Hematopoietic multipotent progenitor cell treated with erythropoietin and hydrocortisone succinate and interleukin-3 and kit ligand, for 6 days (in vitro differentiated cells): Measurements from ENCODE around the gene ACTL10.
"Not testable (repeated sequence)": the region's sequence is repeated elsewhere in the genome, so short reads cannot be mapped to it uniquely, and the experiment has no call there.

Experiments
- DNase-seq: peaks from one replicate; pipeline ENCODE4 v3.0.0-alpha.2; 2015

The ACTL10 gene

DNA sequence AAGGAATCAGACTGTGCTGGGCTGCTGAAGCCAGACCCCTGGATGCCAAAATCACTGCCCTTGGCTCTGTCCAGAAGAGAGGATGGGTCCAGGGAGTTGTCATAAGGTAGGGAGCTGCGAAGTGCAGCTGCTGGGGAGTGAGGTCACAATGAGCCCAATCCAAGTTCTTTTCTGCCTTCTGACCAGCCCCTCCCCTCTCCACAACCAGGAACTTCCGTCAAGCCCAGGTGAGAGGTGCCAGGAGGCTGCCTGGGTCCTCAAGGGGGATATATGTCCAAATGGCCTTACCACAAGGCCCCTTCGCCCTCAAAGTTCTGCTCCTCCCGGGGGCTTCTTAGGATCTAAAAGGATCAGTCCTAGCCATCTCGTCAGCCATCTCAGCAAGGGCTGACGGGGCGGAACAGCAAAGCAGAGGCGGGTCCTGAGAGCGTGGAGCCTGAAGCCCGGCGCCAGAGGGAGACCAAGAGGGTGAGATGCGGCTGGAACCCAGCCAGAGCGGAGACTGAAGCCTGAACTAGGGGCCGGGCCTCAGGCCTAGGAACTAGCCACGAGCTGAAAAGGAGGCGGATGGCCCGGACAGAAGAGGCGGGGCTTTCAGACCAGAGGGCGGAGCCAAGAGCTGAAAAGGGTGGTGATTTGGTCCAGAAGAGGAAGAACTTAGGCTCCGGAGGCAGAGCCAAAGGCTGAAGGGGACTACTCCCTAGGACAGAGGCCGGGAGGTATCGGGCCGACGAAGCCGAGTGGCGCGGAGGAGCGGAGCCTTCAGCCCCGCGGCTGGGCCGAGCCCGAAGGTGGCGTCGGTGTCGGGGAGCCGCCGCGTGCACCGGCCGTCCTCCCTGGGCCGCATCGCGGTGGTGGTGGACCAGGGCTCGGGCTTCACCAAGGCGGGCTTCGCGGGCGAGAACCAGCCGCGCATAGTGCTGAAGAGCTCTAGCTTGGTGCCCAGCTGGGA is at the start of gene ACTL10:
TSS of gene ACTL10 (plus strand) at position 651 of the 952 bp plus-strand sequence. CDS start 555 bp downstream, outside the sequence.
- peak; percentile 99 for DNase-seq

DNA sequence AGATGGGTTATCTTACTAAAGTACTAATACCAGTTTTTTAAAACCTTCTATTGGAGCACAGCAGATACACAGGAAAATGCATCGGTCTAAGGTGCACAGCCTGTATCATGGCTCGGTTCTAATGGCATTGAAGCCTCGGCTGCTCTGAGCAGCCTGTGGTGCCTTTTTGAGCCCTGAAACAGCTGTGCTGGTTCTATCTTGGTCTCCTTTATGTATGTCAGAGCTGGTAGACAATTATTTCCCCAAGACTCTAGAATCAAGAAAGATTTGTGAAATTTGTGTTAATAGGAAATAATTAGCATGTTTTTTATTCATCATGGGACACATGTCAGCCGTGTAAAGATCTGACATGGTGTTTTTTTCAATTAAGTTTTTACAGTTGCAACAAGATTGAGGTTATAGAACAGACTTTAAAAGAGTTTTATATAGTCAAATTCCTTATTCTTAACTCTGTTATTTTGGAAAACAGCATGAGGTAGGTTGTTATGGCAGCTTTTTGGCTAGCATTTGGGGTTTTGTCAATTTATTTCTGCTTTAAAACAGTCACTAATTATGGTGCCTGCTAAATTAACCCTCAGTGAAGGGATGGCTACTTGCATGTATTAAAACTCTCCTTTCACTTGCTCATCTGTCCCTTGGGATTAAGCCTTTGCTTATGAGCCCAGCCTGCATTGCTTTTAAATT is 44.9 kb upstream of the ACTL10 start:
- no peak for DNase-seq

DNA sequence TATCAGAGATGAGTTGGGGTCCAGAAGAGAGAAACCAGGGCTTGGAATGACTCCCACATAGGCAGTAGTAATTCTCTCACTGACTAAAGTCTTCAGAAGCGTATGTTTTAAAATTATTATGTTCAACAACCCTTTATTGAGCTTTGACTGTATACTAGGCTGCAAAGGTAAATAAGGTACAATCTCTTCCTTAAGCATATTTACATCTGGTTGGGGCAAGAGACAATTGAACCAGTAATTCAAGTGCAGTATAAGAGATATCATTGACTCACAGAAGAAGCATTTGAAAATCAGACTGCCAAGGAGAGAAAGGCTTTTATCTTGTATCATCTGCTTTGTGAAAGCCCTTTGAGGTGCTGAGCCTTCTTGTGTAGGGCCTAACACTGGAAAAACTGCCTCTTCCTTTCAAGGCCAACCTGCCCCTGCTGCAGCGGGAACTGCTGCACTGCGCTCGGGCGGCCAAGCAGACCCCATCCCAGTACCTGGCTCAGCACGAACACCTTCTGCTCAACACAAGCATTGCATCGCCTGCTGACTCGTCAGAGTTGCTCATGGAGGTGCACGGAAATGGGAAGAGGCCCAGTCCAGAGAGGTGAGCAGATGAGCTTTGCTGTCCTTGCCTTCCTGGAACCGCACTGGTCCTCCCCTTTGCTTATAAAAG is 43.9 kb upstream of the ACTL10 start:
- no peak for DNase-seq

DNA sequence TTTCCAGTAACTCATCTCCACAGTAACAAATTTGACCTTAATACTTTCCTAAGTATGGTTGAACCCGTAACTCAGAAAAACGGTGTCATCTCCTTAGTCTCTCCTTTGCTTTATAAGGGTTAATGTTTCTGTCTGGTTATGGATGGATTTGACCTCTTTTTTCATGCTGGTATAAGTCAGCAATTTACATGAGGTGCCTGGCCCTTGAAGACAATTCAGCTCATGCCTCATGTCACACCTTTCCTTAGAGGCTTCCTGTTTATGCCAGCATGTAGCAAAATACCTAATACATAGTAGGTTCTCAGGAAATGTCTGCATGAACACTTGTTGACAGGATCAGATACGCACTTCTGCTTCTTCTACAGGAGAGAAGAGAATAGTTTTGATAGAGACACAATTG is 42.3 kb upstream of the ACTL10 start:
- no peak for DNase-seq

DNA sequence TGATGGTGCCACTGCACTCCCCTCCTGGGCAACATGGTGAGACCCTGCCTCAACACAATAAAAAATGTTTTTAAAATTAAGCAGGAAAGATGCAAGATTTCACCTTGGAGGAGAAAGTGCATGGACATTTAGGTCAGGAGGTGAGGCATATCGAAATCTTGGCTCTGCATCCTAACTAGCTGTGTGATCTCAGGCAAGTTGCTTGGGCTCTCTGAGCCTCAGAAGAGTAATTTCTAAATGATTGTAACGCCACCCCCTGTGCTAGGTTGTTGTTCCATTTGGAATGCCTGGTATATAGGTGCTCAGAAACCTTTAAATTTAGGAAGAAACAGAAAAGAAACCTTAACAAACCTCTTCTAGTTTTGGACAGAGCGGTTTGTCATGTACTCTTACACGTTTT is 40.6 kb upstream of the ACTL10 start:
- DNase-seq, result no peak

DNA sequence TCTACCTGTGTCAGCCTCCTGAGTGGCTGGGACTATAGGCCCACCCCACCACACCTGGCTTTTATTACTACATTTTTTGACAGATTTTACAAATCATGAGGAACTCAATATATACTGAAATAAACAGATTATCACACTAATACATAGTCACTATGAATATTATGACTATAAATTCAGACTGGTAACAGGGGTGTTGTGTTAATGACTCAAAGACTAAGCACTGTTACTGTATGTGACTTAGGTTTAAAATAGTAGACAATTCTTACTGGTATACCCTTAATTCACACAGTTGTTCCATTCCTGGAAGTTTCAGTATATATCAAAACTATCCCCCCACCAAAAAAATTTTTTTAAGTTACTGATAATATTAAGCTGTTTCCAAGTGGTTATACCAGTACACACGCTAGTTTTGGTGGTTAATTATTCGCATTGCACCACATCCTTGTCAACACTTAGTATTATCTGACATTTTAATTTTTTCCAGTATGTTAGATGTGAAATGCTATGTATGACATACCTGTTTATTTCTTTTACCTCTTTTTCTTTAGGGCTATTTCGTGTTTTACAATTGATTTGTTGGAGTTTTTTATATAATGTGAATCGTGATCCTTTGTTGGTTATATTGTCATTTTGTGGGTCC is 39.0 kb upstream of the ACTL10 start:
- no peak for DNase-seq

DNA sequence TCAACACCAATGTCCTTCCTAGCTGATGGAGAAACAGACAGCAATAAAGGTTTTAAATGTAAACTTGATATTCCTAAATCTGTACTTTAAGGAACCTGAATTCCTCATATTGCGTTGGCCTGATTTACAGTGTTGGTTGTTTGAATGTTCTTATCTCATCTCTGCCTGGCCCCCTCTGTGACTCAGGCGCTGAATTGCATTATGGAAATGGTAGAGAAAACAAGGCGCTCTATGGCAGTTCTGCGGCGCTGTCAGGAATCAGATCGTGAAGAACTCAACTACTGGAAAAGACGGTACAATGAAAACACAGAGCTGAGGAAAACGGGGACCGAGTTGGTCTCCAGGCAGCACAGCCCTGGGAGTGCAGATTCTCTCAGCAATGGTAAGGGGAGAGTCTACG is 37.2 kb upstream of the ACTL10 start:
- no peak for DNase-seq

DNA sequence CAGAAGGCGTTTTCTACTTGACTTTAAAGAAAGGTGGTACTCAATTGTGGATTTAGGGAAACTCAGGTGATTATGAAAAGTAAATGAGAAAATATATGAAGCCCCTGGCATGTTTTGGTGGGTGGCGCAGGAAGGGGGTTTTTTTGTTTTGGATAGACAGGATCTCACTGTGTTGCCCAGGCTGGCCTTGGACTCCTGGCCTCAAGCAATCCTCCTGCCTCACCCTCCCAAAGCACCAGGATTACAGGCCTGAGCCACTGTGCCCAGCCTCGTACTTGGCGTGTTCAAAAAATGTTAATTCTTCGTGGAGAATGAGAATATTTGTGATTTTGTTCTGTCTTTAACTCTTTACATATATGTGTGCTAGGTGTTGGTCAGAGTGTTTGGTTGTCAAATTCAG is 36.8 kb upstream of the ACTL10 start:
- DNase-seq, result no peak

DNA sequence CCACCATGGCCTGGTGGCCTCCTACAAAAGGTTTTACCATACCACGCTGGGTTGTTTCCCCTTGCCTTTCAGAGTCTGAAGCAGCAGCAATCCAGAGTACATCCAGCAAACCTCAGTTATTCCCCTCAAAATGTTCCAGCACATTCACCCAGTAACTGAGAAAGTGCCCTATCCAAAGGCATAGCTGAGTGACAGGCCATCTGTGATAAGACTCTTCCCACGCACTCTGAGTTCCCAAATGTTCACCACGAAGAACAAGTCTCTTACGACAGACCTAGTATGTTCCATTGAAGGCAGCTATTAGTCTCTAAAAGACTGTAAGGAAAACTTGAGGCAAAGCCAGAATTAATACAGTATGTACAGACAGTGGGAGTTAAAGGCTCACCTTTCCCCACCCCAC is 36.2 kb upstream of the ACTL10 start:
- DNase-seq, result no peak

DNA sequence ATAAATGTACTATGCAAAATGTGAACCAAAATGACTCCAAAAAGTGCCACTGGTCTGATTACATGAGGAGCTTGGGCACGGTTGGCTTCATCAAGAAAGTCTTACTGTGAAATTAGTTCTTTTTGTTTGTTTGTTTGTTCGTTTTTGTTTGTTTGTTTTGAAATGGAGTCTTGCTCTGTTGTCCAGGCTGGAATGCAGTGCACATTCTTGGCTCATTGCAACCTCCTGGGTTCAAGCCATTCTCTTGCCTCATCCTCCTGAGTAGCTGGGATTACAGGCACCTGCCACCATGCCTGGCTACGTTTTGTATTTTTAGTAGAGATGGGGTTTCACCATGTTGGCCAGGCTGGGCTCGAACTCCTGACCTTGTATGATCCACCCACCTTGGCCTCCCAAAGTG is 34.8 kb upstream of the ACTL10 start:
- not testable (repeated sequence) for DNase-seq

DNA sequence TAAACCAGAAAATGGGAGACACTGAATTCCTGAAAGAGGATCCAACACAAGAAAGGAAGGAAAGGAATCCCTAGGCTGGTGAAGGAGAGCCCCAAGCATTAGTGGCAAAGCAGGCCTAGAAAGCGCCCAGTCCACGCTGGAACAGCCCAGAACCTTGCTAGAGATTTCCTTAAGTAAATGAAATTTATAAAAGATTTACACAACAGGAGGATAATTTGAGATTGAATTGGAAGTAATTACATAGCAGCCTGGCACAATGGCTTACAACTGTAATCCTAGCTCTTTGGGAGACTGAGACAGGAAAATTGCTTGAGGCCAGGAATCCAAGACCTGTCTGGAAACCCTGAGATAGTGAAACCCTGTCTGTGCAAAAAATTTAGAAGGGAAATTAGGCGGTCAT is 31.4 kb upstream of the ACTL10 start:
- DNase-seq, result no peak

DNA sequence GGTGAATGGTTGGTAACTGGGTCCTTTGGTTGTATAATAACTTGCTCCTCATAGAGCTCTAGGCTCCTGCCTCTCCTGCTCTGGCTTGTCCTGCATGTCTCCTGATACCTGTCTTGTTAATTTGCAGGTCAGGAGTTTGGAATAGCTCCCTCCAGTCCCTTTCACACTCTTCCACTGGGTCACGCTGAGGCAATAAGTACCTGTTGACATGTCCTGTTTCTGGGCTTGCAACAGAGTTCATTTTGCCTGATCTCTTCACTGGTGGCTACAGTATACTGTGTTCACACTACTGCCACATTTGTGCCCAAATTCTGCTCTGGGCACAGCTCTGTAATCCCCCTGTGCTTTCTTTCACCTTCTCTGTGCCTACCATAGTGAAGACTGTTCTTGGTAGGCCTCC is 30.0 kb upstream of the ACTL10 start:
- DNase-seq, result no peak

DNA sequence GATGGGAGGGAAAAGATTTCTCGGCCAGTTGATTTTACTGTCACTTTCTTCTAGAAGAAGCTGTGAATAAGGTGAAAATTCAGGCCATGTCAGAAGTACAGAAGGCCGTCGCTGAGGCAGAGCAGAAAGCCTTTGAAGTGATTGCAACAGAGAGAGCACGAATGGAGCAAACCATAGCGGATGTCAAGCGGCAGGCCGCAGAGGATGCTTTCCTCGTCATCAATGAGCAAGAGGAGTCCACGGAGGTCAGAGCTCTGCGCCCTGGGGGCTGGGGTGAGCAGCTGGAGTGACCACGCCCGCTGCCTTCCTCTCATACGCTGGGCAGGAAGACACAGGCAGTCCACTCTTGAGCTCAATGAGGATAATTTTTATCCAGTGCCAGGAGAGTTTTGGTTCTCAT is 26.5 kb upstream of the ACTL10 start:
- no peak for DNase-seq

DNA sequence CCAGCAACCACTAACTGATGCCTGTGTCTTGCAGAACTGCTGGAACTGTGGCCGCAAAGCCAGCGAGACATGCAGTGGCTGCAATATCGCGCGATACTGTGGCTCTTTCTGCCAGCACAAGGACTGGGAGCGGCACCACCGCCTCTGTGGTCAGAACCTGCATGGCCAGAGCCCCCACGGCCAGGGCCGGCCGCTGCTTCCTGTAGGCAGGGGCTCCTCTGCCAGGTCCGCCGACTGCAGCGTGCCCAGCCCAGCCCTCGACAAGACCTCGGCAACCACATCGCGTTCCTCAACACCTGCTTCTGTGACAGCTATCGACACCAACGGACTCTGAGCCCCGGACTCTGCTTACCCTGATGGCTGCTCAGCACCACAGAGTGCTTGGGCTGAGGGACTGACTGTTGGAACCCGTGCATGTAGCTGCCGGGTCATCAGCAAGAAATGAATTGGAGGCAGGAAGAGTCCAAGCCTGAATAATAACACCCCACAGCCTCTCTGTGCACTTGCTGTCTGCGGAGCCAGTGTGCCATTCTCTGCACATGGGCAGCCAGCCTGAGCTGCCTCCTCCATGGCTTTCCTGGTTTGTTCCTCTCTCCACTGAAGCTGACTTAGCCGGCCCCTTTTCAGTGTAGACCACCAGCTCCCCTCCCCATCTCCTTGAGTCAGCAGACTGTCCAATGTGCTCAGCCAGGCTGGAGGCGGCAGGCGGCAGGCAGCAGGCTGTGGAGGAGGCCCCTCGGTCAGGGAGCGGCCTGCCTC is 22.3 kb upstream of the ACTL10 start:
- DNase-seq, result no peak

DNA sequence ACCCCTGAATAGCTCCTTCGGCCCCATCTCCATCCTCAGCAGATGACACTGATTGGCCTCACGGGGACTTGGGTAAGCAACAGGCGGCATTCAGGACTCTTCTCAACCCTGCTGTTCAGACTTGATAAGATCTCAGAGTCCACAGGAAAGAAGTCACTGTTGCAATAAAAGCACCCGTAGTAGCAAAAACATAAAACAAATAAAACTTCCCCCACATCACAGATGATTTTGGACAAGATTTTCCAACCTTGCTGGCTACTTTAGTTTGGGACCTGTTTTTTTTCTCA is 21.7 kb upstream of the ACTL10 start:
- peak; percentile 64 for DNase-seq

DNA sequence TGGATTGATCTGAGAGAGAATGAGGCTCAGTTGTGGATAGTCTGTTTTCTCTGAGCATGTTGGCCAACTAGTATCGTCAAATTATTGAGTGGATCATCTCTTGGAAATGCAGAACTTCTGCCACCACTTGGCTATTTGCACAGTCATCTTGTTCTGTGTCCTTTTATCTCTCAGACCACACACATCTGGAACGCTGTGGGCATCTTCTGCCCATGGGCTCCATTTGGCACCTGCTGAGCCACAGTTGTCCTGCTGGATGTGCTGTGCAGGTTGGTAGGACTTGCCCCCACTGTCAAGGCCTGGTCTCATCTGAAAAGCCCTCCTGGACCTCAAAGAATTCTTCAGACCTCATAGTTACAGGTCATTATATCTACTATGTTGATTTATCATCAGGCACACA is 21.3 kb upstream of the ACTL10 start:
- DNase-seq, result peak; percentile 34

DNA sequence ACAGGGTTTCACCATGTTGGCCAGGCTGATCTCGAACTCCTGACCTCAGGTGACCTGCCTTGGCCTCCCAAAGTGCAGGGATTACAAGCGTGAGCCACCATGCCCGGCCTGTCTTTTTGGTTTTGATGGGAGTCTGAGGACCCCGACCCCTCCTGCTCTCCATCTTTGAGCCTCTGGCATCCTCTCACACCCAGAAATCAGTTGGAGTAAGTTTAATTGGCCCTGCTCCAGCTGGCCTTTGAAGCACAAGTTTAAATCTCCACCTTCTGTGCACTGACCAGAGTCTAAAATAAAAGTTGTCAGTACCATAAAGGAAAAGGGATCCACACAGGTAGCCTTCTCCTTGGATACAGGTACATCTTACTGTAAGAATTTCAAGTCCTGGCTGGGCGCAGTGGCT is 20.6 kb upstream of the ACTL10 start:
- no peak for DNase-seq

DNA sequence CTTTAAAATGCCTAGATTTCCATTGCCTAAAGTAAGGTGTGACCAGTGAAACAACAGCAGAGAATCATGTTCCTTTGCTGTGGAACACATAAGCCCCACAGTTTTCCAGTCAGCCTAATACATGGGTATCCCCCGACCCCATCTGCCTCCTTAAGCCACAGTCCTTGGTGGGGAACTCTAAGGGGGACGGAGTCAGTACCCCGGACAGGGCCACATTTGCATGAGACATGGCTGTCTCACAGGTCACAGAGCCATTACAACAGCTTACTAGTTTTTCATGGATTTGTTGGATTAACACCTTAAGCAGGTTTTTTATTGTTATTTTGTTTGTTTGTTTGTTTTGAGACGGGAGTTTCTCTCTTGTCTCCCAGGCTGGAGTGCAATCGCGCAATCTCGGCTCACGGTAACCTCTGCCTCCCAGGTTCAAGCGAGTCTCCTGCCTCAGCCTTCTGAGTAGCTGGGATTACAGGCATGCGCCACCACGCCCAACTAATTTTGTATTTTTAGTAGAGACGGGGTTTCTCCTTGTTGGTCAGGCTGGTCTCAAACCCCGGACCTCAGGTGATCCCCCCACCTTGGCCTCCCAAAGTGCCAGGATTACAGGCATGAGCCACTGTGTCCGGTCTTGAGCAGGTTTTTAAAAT is 19.7 kb upstream of the ACTL10 start:
- peak; percentile 16 for DNase-seq

DNA sequence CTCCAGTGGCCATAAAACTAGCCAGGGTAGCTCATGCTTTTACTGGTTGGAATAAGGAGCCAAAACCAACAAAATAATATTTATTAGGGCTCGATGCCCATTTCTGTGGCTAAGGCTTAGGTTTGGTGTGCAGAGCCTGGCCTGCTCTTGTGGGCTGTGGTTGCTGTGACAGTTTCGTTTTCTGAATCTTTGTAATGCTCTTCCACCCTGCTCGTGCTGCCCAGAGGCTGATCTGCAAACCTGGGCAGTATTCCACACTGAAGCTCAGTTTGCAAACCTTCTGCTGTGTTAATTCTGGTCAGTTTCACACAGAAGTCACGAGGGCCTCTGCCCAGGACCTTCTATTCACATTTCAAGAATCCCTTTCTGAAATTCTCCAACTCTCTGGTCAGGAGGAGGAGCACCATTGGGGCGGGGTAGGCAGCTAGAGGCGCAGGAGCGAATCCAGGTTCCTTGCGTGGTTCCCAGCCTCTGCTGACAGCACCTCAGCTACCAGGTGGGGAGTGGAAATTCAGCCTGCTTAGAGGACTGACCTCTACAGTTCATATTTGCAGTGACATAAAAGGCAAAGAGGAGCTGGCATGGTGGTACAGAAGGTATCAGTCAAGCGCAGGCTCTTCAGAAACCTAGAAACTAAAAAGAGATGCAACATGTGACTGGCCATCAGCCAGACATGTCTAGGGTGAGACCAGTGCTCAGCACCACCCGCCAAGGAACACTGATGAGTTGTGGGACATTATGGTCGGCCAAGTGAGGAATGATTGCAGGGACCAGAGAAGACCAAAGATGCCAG is 18.9 kb upstream of the ACTL10 start:
- no peak for DNase-seq

DNA sequence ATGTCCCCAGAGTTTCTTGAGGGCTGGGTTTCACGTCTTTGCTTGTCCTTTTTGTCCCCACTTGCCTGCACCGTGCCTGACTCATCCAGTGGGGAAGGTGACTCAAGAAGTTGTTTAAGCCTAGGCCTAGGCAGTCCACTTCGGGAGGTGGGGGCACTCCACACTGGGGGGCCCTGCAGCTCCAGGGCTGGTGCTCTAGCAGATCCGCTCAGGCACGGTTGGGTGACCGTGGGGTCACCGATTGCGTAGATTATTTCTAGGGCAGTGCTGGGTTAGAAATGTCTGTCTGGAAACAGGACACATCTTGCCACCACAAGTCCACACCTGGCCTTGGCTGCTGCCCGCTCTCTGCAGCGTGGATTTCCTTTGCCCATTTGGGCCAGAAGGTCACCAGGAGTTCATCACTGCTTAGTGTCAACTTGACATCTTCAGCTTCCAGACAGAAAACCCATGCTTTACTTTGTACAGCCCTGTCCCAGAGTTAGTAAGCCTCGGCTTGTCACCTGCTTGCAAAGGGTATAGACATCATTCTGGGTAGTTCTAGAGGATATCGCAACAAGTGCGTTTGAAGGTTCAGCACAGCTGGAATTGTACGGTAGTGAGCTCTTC is 18.2 kb upstream of the ACTL10 start:
- no peak for DNase-seq

DNA sequence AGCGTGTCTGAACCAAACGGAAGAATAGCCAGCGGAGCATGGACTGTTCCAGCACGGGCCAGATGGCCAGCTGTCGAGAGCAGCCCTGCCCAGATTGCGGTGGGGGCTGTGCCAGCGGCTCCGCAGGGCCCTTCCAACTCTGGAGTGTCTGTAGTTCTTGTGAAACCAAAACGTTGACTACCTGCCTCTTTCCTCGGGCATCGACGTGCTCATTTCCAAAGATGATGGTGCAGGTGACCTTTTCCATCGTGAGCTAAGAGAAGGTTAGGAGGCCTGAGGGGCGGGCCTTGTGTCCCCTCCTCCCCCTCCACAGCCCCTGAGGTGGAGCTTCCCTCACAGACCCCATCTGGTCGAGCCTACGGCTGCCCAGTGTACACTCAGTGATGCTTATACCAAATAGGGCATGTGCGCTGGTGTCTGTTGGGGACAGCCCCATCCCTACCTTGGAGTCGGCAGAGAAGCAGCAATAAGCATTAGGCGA is 17.5 kb upstream of the ACTL10 start:
- DNase-seq, result no peak
